Measurements from ENCODE around the gene FCER2.

Gene FCER2

DNA sequence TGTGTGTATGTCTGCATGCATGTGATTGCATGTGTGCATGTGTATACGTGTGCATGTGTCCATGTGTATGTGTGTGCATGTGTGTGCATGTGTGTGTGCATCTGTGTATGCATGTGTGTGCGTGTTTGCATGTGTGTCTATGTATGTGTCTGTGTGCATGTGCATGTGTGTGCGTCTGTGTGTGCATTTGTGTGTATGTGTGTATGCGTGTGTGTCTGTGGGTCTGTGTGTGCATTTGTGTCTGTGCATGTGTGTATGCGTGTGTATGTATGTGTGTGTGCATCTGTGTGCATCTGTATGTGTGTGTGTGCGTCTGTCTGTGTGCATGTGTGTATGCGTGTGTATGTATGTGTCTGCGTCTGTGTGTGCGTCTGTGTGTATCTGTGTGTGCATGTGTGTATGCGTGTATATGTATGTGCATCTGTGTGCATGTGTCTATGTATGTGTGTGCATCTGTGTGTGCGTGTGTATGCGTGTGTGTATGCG lies 62.0 kb downstream of the FCER2 start:
- TF ChIP-seq CTCF (IDR thresholded peaks at IDR 0.05) (no peak), ZFX (IDR thresholded peaks at IDR 0.05; ENCODE audit: borderline replicate concordance) (no peak)
- H3K27ac ChIP-seq, result no peak overlapping the region

DNA sequence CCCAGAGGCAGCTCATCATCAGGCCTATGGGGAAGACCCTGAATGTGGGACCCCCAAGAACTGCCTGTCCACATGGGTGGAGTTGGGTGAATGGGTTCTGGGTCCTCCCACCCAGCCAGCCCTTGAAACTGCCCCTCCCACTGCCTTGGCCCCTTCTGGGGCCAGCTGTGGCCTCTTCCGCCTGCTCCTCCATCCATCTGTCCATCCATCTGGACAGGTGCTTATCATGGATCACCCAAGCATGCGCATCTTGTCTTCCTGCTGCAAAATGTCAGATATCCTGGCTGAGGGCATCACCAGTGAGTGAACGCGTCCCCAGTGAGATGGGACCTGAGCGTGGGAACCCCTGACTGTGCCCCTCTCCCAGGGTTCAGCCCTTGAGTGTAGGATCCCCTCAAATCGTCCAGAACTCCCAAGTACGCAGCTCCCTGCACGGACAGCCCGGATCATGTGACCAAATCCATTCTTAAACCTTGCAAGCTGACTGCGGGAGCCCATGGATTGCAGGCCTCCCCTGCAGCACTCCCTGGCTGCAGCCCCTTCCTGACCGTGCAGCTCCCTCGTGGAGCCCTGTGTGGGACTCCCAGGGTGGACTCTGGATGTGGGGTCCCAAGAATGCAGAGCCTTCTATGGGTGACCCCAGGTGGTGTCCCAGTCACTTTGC lies 63.0 kb downstream of the FCER2 start:
- peak overlapping the region; percentile 71; the same call in 1 of the 2 replicates for H3K27ac ChIP-seq
- TF ChIP-seq ZFX (IDR thresholded peaks at IDR 0.05; ENCODE audit: borderline replicate concordance) (no peak), CTCF (IDR thresholded peaks at IDR 0.05) (no peak)

All from 22Rv1 (cell line).